Natural killer cell treated with Interleukin-12 subunit alpha and Interleukin-12 subunit beta and Interleukin-15 and Interleukin-18, amount 100 ng/mL, for 72 hours (primary cell): ENCODE data around the gene SLC35A5. TPM values are rescaled to one million over a fixed set of nuclear protein-coding genes. Genes with fewer than 3 reads are reported as not detected.
"Not testable (repeated sequence)": the region's sequence is repeated elsewhere in the genome, so short reads cannot be mapped to it uniquely, and the experiment has no call there.

Experiments used
- ATAC-seq, 2 donors: fragments of 150-1000 bp; cut with Tn5 transposase in 1 of 2; sonication (Bioruptor Pico), chemical (Tn5 transposase) in 1 of 2; 2 replicates each; pipeline ENCODE4 v1.10.0; 2021
- DNase-seq: peaks from one replicate; pipeline ENCODE4 v3.0.0; 2022; ENCODE audit warnings: low spot score
- H3K27ac Mint-ChIP-seq, 2 donors: 1 replicate in 1 of 2; 2 replicates in 1 of 2; pipeline ENCODE4 v1.8.0; 2022; ENCODE audit warnings: mixed read lengths in 2 of 2, mild to moderate bottlenecking in 1 of 2, moderate library complexity in 1 of 2
- H3K27me3 Mint-ChIP-seq, 2 donors: 1 replicate in 1 of 2; 2 replicates in 1 of 2; pipeline ENCODE4 v1.8.0; 2022; ENCODE audit warnings: mixed read lengths in 2 of 2
- H3K36me3 Mint-ChIP-seq: one replicate; pipeline ENCODE4 v1.8.0; 2022; ENCODE audit warnings: mixed read lengths
- H3K4me1 Mint-ChIP-seq, 2 donors: 1 replicate in 1 of 2; 2 replicates in 1 of 2; pipeline ENCODE4 v1.8.0; 2022; ENCODE audit warnings: low read depth in 2 of 2, mixed read lengths in 2 of 2, mild to moderate bottlenecking in 1 of 2
- H3K4me3 Mint-ChIP-seq: one replicate; pipeline ENCODE4 v1.8.0; 2022; ENCODE audit warnings: mixed read lengths
- H3K9me3 Mint-ChIP-seq: 2 replicates; pipeline ENCODE4 v1.8.0; 2022; ENCODE audit warnings: mixed read lengths
- total RNA-seq, 2 donors: library from RNA; stranded (reverse); gene quantifications; one replicate each; pipeline ENCODE4 v1.2.3, GENCODE V29; 2022

The SLC35A5 gene
- total RNA-seq, 2 donors from 2014 or later = 9.9 to 18.0 TPM

GRCh38 chr3:112560307-112560706 lies 1.5 kb upstream of the SLC35A5 start:
- Mint-ChIP-seq H3K4me3 (peak overlapping the region; percentile 90), H3K27ac (peak overlapping the region; percentile 91 to 98), H3K4me1 (peaks cover 29 to 40% of the 10 kb centered on the region in 2 donors), H3K27me3 (no peaks in the 10 kb centered on the region), H3K36me3 (peaks cover 5% of the 10 kb centered on the region), H3K9me3 (no peaks in the 10 kb centered on the region)
- DNase-seq (no peak), ATAC-seq (no peak)

DNA sequence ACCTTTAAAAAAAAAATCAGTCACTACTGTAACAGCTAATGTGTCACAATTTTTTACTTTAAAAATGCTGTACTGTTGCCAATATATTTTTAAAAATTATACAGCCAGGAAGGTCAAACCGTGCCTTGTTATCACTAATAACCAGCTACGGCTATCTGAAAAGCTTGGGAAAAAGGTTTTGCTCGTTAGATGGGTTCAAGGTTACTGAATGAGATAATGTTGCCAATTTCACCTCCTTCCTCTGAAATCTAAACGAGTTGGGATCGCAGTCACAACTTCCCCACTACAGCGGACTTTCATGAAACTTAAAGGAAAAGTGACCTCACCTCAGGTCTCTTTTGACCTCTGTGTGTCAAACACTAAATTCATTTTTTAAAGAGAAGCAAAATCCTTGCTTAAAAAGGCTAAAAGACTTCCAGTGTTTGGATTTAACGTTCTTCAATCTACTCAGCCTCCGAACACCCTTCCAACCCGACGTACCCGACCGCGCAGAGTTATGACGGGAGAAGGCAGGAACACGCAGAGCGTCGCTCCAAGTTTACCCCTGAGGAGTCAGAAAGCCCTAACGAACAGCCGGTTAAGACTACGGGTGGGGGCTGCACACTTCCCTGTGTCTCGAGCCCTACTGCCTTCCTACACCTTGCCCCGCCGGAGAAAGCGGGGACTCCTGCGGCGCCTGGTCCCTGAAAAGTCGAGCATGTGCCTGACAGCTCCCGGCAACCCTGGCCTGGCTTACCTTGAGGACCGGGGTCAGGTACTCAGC lies 943 bp upstream of the SLC35A5 start:
- H3K4me1 Mint-ChIP-seq = peaks cover 23 to 34% of the 10 kb centered on the region in 2 donors
- ATAC-seq (peak; percentile 29 to 54), DNase-seq (peak; percentile 71)
- no peaks in the 10 kb centered on the region for H3K27me3 Mint-ChIP-seq
- H3K4me3 Mint-ChIP-seq = peak overlapping the region; percentile 90
- peak overlapping the region; percentile 91 to 98 for H3K27ac Mint-ChIP-seq
- H3K36me3 Mint-ChIP-seq = peaks cover 1% of the 10 kb centered on the region
- H3K9me3 Mint-ChIP-seq = no peaks in the 10 kb centered on the region

DNA sequence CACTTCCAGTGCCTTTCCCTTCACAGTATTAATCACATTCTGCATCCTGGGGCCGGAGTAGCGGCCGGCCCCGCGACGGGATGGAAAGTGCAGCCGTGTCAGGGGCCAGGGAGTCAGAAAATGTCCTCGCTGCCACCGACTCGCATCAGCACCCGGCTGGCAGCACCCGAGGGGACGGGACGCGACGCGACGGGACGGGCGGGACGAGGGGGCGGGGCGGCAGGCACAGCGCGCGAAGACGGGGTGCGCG lies 436 bp upstream of the SLC35A5 start:
- DNase-seq (no peak), ATAC-seq (peak; percentile 74 to 76)
- Mint-ChIP-seq H3K4me3 (peak overlapping the region; percentile 90), H3K27ac (peak overlapping the region; percentile 91 to 98), H3K4me1 (peaks cover 21 to 36% of the 10 kb centered on the region in 2 donors), H3K36me3 (peaks cover 2% of the 10 kb centered on the region), H3K27me3 (no peaks in the 10 kb centered on the region), H3K9me3 (no peaks in the 10 kb centered on the region)

- not testable (repeated sequence) for H3K36me3 Mint-ChIP-seq, DNase-seq, ATAC-seq, H3K4me3 Mint-ChIP-seq, H3K27me3 Mint-ChIP-seq, H3K9me3 Mint-ChIP-seq
- peaks cover 24 to 37% of the 10 kb centered on the region in 2 donors for H3K4me1 Mint-ChIP-seq
- peak overlapping the region in 1 of 2 donors; percentile 62 for H3K27ac Mint-ChIP-seq
Measured at GRCh38 chr3:112564247-112564939, 2.5 kb downstream of the SLC35A5 start.

GRCh38 chr3:112564940-112565305 lies 3.1 kb downstream of the SLC35A5 start:
- no peak for DNase-seq
- H3K9me3 Mint-ChIP-seq = no peaks in the 10 kb centered on the region
- H3K27ac Mint-ChIP-seq = peak overlapping the region in 1 of 2 donors; percentile 12
- H3K36me3 Mint-ChIP-seq = peaks cover 6% of the 10 kb centered on the region
- ATAC-seq = no peak
- H3K4me1 Mint-ChIP-seq = peaks cover 18 to 32% of the 10 kb centered on the region in 2 donors
- no peaks in the 10 kb centered on the region for H3K27me3 Mint-ChIP-seq
- no peak overlapping the region for H3K4me3 Mint-ChIP-seq

GRCh38 chr3:112568642-112569041 lies 6.8 kb downstream of the SLC35A5 start:
- no peaks in the 10 kb centered on the region for H3K27me3 Mint-ChIP-seq
- H3K4me1 Mint-ChIP-seq = peaks cover 11 to 21% of the 10 kb centered on the region in 2 donors
- no peak overlapping the region for H3K4me3 Mint-ChIP-seq
- H3K27ac Mint-ChIP-seq = no peak overlapping the region
- H3K36me3 Mint-ChIP-seq = peaks cover 16% of the 10 kb centered on the region
- H3K9me3 Mint-ChIP-seq = no peaks in the 10 kb centered on the region
- ATAC-seq (no peak), DNase-seq (no peak)

GRCh38 chr3:112569265-112569664 lies 7.4 kb downstream of the SLC35A5 start:
- H3K36me3 Mint-ChIP-seq = peaks cover 16% of the 10 kb centered on the region
- H3K9me3 Mint-ChIP-seq = no peaks in the 10 kb centered on the region
- no peak overlapping the region for H3K4me3 Mint-ChIP-seq
- no peak for DNase-seq
- H3K27me3 Mint-ChIP-seq = no peaks in the 10 kb centered on the region
- H3K4me1 Mint-ChIP-seq = peaks cover 11 to 21% of the 10 kb centered on the region in 2 donors
- no peak for ATAC-seq
- H3K27ac Mint-ChIP-seq = no peak overlapping the region

DNA sequence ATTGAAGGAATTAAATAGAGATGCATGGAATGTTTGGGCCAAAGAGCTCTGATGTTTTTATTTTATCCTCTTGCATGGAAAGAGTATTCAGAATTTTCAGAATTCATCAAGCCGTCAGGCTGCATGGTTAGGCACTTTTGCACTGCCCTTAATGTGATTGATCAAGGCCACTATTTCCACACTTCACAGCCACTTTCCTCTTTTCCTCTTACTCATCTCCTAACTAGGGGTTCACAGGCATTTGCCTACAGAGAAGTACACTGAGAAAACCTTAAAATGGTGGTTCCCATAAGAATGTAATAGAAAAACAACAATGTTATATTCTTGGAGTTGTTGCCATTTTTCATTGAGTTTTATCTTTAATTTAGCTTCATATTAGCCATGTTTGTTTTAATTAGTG lies 10.9 kb downstream of the SLC35A5 start:
- no peak for DNase-seq
- Mint-ChIP-seq H3K4me1 (peaks cover 7 to 12% of the 10 kb centered on the region in 2 donors), H3K9me3 (no peaks in the 10 kb centered on the region), H3K36me3 (peaks cover 10% of the 10 kb centered on the region), H3K4me3 (no peak overlapping the region), H3K27ac (no peak overlapping the region), H3K27me3 (no peaks in the 10 kb centered on the region)
- ATAC-seq = no peak

- Mint-ChIP-seq H3K27me3 (no peaks in the 10 kb centered on the region), H3K9me3 (no peaks in the 10 kb centered on the region), H3K27ac (no peak overlapping the region), H3K36me3 (no peaks in the 10 kb centered on the region), H3K4me3 (no peak overlapping the region), H3K4me1 (no peaks in the 10 kb centered on the region)
- ATAC-seq = no peak
- DNase-seq = no peak
Measured at GRCh38 chr3:112579232-112579631, 17.4 kb downstream of the SLC35A5 start.

DNA sequence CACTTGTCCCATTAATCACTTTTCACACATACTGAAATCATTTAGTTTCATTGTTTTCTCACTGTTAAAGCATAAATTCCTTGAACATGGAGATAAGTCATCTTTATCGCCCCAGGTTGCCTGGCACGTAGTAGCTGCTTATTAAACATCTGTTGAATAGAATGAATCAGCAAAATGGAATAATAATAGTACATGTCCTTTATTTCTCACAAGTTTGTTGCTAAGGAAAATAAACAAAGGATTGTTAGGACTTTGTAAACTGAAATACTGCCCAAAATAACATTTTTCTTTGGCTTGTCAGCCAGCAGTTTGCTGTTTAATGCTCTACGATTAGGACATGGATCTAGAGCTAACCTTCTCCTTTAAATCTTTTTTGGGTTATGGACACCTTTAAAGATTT lies 17.9 kb downstream of the SLC35A5 start:
- H3K36me3 Mint-ChIP-seq = no peaks in the 10 kb centered on the region

GRCh38 chr3:112582244-112582874 lies 20.5 kb downstream of the SLC35A5 start:
- Mint-ChIP-seq H3K4me1 (peaks cover under 1 to 2% of the 10 kb centered on the region in 2 donors), H3K9me3 (no peaks in the 10 kb centered on the region), H3K36me3 (peaks cover 2% of the 10 kb centered on the region), H3K27ac (no peak overlapping the region), H3K4me3 (no peak overlapping the region), H3K27me3 (no peaks in the 10 kb centered on the region)
- ATAC-seq (no peak), DNase-seq (no peak)

More for the DNA sequence above, 17.9 kb downstream of the SLC35A5 start:
- Mint-ChIP-seq H3K9me3 (no peaks in the 10 kb centered on the region), H3K27me3 (no peaks in the 10 kb centered on the region), H3K4me1 (no peaks in the 10 kb centered on the region), H3K4me3 (no peak overlapping the region), H3K27ac (no peak overlapping the region)
- no peak for DNase-seq
- ATAC-seq = no peak

GRCh38 chr3:112583105-112583504 lies 21.3 kb downstream of the SLC35A5 start:
- peaks cover 4 to 6% of the 10 kb centered on the region in 2 donors for H3K4me1 Mint-ChIP-seq
- ATAC-seq (no peak), DNase-seq (no peak)
- peaks cover 6% of the 10 kb centered on the region for H3K36me3 Mint-ChIP-seq
- no peaks in the 10 kb centered on the region for H3K9me3 Mint-ChIP-seq
- no peak overlapping the region for H3K4me3 Mint-ChIP-seq
- no peak overlapping the region for H3K27ac Mint-ChIP-seq
- H3K27me3 Mint-ChIP-seq = no peaks in the 10 kb centered on the region

- H3K27ac Mint-ChIP-seq = no peak overlapping the region
- peaks cover 4 to 11% of the 10 kb centered on the region in 2 donors for H3K4me1 Mint-ChIP-seq
- no peak for DNase-seq
- no peak overlapping the region for H3K4me3 Mint-ChIP-seq
- H3K36me3 Mint-ChIP-seq = peaks cover 13% of the 10 kb centered on the region
- H3K27me3 Mint-ChIP-seq = no peaks in the 10 kb centered on the region
- no peaks in the 10 kb centered on the region for H3K9me3 Mint-ChIP-seq
- ATAC-seq = no peak
Measured at GRCh38 chr3:112585782-112586181, 23.9 kb downstream of the SLC35A5 start.

DNA sequence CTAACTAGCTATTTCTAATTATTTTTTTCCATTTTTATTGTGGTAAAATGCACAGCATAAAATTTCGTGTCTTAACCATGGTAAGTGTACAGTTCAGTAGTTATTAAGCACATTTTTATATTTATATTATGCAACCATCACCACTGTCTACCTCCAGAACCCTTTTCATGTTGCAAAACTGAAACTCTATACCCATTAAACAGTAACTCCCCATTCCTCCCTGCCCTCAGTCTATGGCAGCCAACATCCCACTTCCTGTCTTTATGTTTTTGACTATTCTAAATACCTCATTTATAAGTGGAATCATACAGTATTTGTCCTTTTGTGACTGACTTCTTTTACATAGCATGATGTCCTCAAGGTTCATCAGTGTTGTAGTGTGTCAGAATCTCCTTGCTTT lies 25.5 kb downstream of the SLC35A5 start:
- peaks cover 5 to 11% of the 10 kb centered on the region in 2 donors for H3K4me1 Mint-ChIP-seq

More for the DNA sequence above, 25.5 kb downstream of the SLC35A5 start:
- no peak for DNase-seq
- Mint-ChIP-seq H3K36me3 (peaks cover 13% of the 10 kb centered on the region), H3K27me3 (no peaks in the 10 kb centered on the region), H3K4me3 (no peak overlapping the region), H3K27ac (no peak overlapping the region), H3K9me3 (no peaks in the 10 kb centered on the region)
- no peak for ATAC-seq
